GM23338 (cell line): ENCODE data around the gene PTCHD4. TPM values are rescaled to one million over a fixed set of nuclear protein-coding genes. Genes with fewer than 3 reads are reported as not detected.

ENCODE experiments used
- ATAC-seq: fragments of 200-7000 bp; cut with Tn5 transposase; 3 replicates; pipeline ENCODE4 v1.9.1; 2020
- DNase-seq: peaks from one replicate; pipeline ENCODE4 v3.0.0-alpha.2; 2015; ENCODE audit warnings: low spot score
- H2AFZ ChIP-seq: fragments of 200-600 bp; sonication (generic); 2 replicates; pipeline ENCODE4 v1.8.0; 2016; ENCODE audit warnings: antibody characterized with exemption, mild to moderate bottlenecking, moderate library complexity
- H3F3A ChIP-seq: fragments of 200-600 bp; sonication (generic); replicated peaks from 2 replicates; pipeline ENCODE4 v1.8.0; 2017; ENCODE audit warnings: antibody characterized with exemption, mixed run types, low read depth
- H3K27ac ChIP-seq: fragments of 200-600 bp; sonication (generic); 2 replicates; pipeline ENCODE4 v1.6.1; 2016; ENCODE audit warnings: low read depth
- H3K27me3 ChIP-seq: fragments of 200-600 bp; sonication (generic); 2 replicates; pipeline ENCODE4 v1.8.0; 2016; ENCODE audit warnings: mild to moderate bottlenecking, mixed run types, moderate library complexity; ENCODE audit not compliant: insufficient read depth
- H3K36me3 ChIP-seq: fragments of 200-600 bp; sonication (generic); 2 replicates; pipeline ENCODE4 v1.8.0; 2016; ENCODE audit warnings: mild to moderate bottlenecking; ENCODE audit not compliant: insufficient read depth
- H3K4me1 ChIP-seq: fragments of 200-600 bp; sonication (generic); 2 replicates; pipeline ENCODE4 v1.8.0; 2016; ENCODE audit warnings: mild to moderate bottlenecking, moderate library complexity; ENCODE audit not compliant: insufficient read depth
- H3K4me2 ChIP-seq: fragments of 200-600 bp; sonication (generic); 2 replicates; pipeline ENCODE4 v1.7.1; 2017; ENCODE audit warnings: mixed run types
- H3K4me3 ChIP-seq: fragments of 200-600 bp; sonication (generic); 2 replicates; pipeline ENCODE4 v1.6.1; 2016; ENCODE audit warnings: mixed run types
- H3K79me2 ChIP-seq: fragments of 200-600 bp; sonication (generic); replicated peaks from 2 replicates; pipeline ENCODE4 v1.8.0; 2017; ENCODE audit warnings: mild to moderate bottlenecking; ENCODE audit not compliant: insufficient read depth
- H3K9me2 ChIP-seq: fragments of 200-600 bp; sonication (generic); 2 replicates; pipeline ENCODE4 v1.8.0; 2017; ENCODE audit not compliant: insufficient read depth
- H4K20me1 ChIP-seq: fragments of 200-600 bp; sonication (generic); replicated peaks from 2 replicates; pipeline ENCODE4 v1.8.0; 2017; ENCODE audit warnings: mild to moderate bottlenecking; ENCODE audit not compliant: insufficient read depth
- H3K27ac Mint-ChIP-seq: 2 replicates; pipeline ENCODE4 v1.8.0; 2020; ENCODE audit warnings: inconsistent platforms, mild to moderate bottlenecking, moderate library complexity, mixed read lengths
- H3K27me3 Mint-ChIP-seq: 3 replicates; pipeline ENCODE4 v1.8.0; 2022; ENCODE audit warnings: low read depth, mild to moderate bottlenecking, moderate library complexity, mixed read lengths, inconsistent platforms; ENCODE audit not compliant: insufficient read depth, poor library complexity
- H3K36me3 Mint-ChIP-seq: 3 replicates; pipeline ENCODE4 v1.8.0; 2021; ENCODE audit warnings: low read depth, mild to moderate bottlenecking, inconsistent platforms, moderate library complexity, mixed read lengths
- H3K4me1 Mint-ChIP-seq: 3 replicates; pipeline ENCODE4 v1.8.0; 2020; ENCODE audit warnings: mild to moderate bottlenecking, inconsistent platforms, mixed read lengths
- H3K4me3 Mint-ChIP-seq: 3 replicates; pipeline ENCODE4 v1.8.0; 2021; ENCODE audit warnings: moderate library complexity, mild to moderate bottlenecking, inconsistent platforms, mixed read lengths
- H3K9me3 Mint-ChIP-seq: 3 replicates; pipeline ENCODE4 v1.8.0; 2020; ENCODE audit warnings: moderate library complexity, mild to moderate bottlenecking, inconsistent platforms, mixed read lengths
- ETS1 ChIP-seq: IDR thresholded peaks from 2 replicates; pipeline ENCODE4 v1.6.1; 2016; ENCODE audit warnings: antibody characterized with exemption
- POLR2AphosphoS5 ChIP-seq: IDR thresholded peaks from 2 replicates; pipeline ENCODE4 v1.6.1; 2016; ENCODE audit warnings: antibody characterized with exemption, low read depth
- polyA plus RNA-seq: library from polyadenylated mRNA; unstranded; fragments of >200 nt; fragmentation: Nextera tagmentation; extraction: Ambion mirVana; gene quantifications from 2 replicates; pipeline ENCODE4 v1.2.1, GENCODE V29; 2016
- total RNA-seq: library from RNA; depleted of rRNA; stranded (reverse); fragments of >200 nt; shearing (Covaris generic); gene quantifications from 2 replicates; pipeline ENCODE4 v1.2.3, GENCODE V29; 2014
- TF ChIP-seq, protein P1 (sequence below): fragments of 250-450 bp; sonication (Bioruptor Pico); IDR thresholded peaks from 2 replicates; pipeline ENCODE4 v1.5.0; 2020; ENCODE audit warnings: mild to moderate bottlenecking, moderate library complexity
- TF ChIP-seq, protein P2 (sequence below), 2 experiments: fragments of 200-600 bp in 1 of 2; sonication (generic) in 1 of 2; conservative IDR thresholded peaks; 2 replicates each; pipeline versions ENCODE4 v1.5.1 to v1.6.1; 2016 to 2017; ENCODE audit warnings: antibody characterized with exemption in 2 of 2, low read depth in 2 of 2, mild to moderate bottlenecking in 2 of 2, moderate library complexity in 1 of 2

Gene PTCHD4
- total and polyA plus RNA-seq, 2 experiments from 2014 or later = 0.66 to 0.78 TPM

DNA sequence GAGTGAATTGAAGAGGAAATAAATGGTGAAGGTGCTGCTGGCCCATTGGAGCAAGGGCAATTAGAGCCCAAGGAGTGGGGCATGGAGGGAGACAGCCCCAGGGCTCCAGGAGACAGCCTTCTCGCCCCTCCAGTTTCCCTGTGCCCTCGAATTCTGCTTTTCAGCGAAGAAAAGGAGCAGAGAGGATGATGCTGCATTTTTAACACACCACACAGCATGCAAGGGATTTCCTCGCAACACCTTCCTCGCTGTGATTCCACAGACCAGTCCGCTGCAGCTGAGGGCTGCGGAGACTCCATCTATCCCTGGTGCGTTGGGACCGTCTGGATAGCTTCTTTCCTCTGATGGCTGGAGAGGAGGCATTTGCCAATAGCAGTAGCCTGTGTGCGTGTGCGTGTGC, 41.7 kb downstream of the PTCHD4 start (continued):
- TF ChIP-seq, protein P1, sequence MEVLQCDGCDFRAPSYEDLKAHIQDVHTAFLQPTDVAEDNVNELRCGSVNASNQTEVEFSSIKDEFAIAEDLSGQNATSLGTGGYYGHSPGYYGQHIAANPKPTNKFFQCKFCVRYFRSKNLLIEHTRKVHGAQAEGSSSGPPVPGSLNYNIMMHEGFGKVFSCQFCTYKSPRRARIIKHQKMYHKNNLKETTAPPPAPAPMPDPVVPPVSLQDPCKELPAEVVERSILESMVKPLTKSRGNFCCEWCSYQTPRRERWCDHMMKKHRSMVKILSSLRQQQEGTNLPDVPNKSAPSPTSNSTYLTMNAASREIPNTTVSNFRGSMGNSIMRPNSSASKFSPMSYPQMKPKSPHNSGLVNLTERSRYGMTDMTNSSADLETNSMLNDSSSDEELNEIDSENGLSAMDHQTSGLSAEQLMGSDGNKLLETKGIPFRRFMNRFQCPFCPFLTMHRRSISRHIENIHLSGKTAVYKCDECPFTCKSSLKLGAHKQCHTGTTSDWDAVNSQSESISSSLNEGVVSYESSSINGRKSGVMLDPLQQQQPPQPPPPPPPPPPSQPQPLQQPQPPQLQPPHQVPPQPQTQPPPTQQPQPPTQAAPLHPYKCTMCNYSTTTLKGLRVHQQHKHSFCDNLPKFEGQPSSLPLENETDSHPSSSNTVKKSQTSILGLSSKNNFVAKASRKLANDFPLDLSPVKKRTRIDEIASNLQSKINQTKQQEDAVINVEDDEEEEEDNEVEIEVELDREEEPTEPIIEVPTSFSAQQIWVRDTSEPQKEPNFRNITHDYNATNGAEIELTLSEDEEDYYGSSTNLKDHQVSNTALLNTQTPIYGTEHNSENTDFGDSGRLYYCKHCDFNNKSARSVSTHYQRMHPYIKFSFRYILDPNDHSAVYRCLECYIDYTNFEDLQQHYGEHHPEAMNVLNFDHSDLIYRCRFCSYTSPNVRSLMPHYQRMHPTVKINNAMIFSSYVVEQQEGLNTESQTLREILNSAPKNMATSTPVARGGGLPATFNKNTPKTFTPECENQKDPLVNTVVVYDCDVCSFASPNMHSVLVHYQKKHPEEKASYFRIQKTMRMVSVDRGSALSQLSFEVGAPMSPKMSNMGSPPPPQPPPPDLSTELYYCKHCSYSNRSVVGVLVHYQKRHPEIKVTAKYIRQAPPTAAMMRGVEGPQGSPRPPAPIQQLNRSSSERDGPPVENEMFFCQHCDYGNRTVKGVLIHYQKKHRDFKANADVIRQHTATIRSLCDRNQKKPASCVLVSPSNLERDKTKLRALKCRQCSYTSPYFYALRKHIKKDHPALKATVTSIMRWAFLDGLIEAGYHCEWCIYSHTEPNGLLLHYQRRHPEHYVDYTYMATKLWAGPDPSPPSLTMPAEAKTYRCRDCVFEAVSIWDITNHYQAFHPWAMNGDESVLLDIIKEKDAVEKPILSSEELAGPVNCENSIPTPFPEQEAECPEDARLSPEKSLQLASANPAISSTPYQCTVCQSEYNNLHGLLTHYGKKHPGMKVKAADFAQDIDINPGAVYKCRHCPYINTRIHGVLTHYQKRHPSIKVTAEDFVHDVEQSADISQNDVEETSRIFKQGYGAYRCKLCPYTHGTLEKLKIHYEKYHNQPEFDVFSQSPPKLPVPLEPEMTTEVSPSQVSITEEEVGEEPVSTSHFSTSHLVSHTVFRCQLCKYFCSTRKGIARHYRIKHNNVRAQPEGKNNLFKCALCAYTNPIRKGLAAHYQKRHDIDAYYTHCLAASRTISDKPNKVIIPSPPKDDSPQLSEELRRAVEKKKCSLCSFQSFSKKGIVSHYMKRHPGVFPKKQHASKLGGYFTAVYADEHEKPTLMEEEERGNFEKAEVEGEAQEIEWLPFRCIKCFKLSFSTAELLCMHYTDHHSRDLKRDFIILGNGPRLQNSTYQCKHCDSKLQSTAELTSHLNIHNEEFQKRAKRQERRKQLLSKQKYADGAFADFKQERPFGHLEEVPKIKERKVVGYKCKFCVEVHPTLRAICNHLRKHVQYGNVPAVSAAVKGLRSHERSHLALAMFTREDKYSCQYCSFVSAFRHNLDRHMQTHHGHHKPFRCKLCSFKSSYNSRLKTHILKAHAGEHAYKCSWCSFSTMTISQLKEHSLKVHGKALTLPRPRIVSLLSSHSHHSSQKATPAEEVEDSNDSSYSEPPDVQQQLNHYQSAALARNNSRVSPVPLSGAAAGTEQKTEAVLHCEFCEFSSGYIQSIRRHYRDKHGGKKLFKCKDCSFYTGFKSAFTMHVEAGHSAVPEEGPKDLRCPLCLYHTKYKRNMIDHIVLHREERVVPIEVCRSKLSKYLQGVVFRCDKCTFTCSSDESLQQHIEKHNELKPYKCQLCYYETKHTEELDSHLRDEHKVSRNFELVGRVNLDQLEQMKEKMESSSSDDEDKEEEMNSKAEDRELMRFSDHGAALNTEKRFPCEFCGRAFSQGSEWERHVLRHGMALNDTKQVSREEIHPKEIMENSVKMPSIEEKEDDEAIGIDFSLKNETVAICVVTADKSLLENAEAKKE = no peak
- no peak for TF ChIP-seq POLR2AphosphoS5

- ATAC-seq = peak; percentile 90
- H3K4me3 ChIP-seq = peak overlapping the region; percentile 58
- peak; percentile 67 for DNase-seq
- peaks cover 3% of the 10 kb centered on the region; the same call in 1 of the 2 replicates for H3K4me1 ChIP-seq
- H3K9me2 ChIP-seq = no peaks in the 10 kb centered on the region
- no peaks in the 10 kb centered on the region for H3K36me3 Mint-ChIP-seq
- 0 out of 2 replicates have a peak, but pooled peaks cover 3% of the 10 kb centered on the region for H3F3A ChIP-seq
- peak overlapping the region; percentile 85 for H3K4me2 ChIP-seq
- peak overlapping the region; percentile 84 for H2AFZ ChIP-seq
- peaks cover 26% of the 10 kb centered on the region for H3K27me3 Mint-ChIP-seq
- peak overlapping the region; percentile 78 for H3K4me3 Mint-ChIP-seq
- no peaks in the 10 kb centered on the region for H3K79me2 ChIP-seq
- H3K36me3 ChIP-seq = no peaks in the 10 kb centered on the region
- no peak overlapping the region for H3K27ac ChIP-seq
- no peak overlapping the region for H3K27ac Mint-ChIP-seq
- peaks cover 19% of the 10 kb centered on the region for H3K4me1 Mint-ChIP-seq
- H3K9me3 Mint-ChIP-seq = no peaks in the 10 kb centered on the region
- peaks cover 43% of the 10 kb centered on the region for H3K27me3 ChIP-seq
- H4K20me1 ChIP-seq = no peaks in the 10 kb centered on the region
- no peak for TF ChIP-seq ETS1
- TF ChIP-seq, protein P2, sequence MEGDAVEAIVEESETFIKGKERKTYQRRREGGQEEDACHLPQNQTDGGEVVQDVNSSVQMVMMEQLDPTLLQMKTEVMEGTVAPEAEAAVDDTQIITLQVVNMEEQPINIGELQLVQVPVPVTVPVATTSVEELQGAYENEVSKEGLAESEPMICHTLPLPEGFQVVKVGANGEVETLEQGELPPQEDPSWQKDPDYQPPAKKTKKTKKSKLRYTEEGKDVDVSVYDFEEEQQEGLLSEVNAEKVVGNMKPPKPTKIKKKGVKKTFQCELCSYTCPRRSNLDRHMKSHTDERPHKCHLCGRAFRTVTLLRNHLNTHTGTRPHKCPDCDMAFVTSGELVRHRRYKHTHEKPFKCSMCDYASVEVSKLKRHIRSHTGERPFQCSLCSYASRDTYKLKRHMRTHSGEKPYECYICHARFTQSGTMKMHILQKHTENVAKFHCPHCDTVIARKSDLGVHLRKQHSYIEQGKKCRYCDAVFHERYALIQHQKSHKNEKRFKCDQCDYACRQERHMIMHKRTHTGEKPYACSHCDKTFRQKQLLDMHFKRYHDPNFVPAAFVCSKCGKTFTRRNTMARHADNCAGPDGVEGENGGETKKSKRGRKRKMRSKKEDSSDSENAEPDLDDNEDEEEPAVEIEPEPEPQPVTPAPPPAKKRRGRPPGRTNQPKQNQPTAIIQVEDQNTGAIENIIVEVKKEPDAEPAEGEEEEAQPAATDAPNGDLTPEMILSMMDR (conservative IDR thresholded peaks at IDR 0.05; ENCODE audit: low read depth in 2 of 2) = no peak
These were observed 42.4 kb downstream of the PTCHD4 start for GRCh38 chr6:48068278-48069251.
